ENCODE results near the gene FAM193B.
"Not testable (repeated sequence)": the region's sequence is repeated elsewhere in the genome, so short reads cannot be mapped to it uniquely, and the experiment has no call there.

FAM193B gene

GRCh38 chr5:177593511-177593910 is 39.1 kb upstream of the FAM193B start:
- peak overlapping the region; percentile 31 for H3K27ac Mint-ChIP-seq
- ATAC-seq (replicated peaks) (no peak), DNase-seq (no peak)
- H3K4me1 Mint-ChIP-seq = peaks cover 23 to 25% of the 10 kb centered on the region in 2 donors
- peak overlapping the region; percentile 76 to 85 for H3K4me3 Mint-ChIP-seq
- no peaks in the 10 kb centered on the region for H3K9me3 Mint-ChIP-seq
- peaks cover 4 to 9% of the 10 kb centered on the region in 2 donors for H3K27me3 Mint-ChIP-seq
- H3K36me3 Mint-ChIP-seq = peaks cover 23 to 40% of the 10 kb centered on the region in 2 donors

GRCh38 chr5:177592905-177593304 is 38.5 kb upstream of the FAM193B start:
- H3K27ac Mint-ChIP-seq = peak overlapping the region; percentile 99
- ATAC-seq (replicated peaks) (no peak), DNase-seq (no peak)
- peak overlapping the region; percentile 85 to 99 for H3K4me3 Mint-ChIP-seq
- H3K9me3 Mint-ChIP-seq = no peaks in the 10 kb centered on the region
- H3K36me3 Mint-ChIP-seq = peaks cover 23 to 39% of the 10 kb centered on the region in 2 donors
- peaks cover 4 to 9% of the 10 kb centered on the region in 2 donors for H3K27me3 Mint-ChIP-seq
- H3K4me1 Mint-ChIP-seq = peaks cover 19 to 20% of the 10 kb centered on the region in 2 donors

- Mint-ChIP-seq H3K27ac (peak within 1 kb of the TSS; percentile 99), H3K4me3 (peak within 1 kb of the TSS; percentile 85 to 99), H3K36me3 (peaks cover 20 to 36% of the 10 kb centered on the region in 2 donors), H3K4me1 (peaks cover 17 to 18% of the 10 kb centered on the region in 2 donors), H3K9me3 (no peaks in the 10 kb centered on the region), H3K27me3 (peaks cover 4 to 9% of the 10 kb centered on the region in 2 donors)
- ATAC-seq (replicated peaks) (peak; percentile 98 to 99), DNase-seq (peak; percentile 86)
Observed at GRCh38 chr5:177592010-177592834, 37.9 kb upstream of the FAM193B start, which contains the start of gene TMED9. TSS of gene TMED9 (plus strand) at chr5:177592203. CDS start at chr5:177592215, 12 bp downstream.

- ATAC-seq (replicated peaks) = no peak
- H3K27ac Mint-ChIP-seq = no peak overlapping the region
- H3K4me3 Mint-ChIP-seq = peak overlapping the region; percentile 85 to 99
- no peaks in the 10 kb centered on the region for H3K9me3 Mint-ChIP-seq
- H3K27me3 Mint-ChIP-seq = peaks cover 4 to 9% of the 10 kb centered on the region in 2 donors
- no peak for DNase-seq
- peaks cover 18 to 21% of the 10 kb centered on the region in 2 donors for H3K4me1 Mint-ChIP-seq
- peaks cover 18 to 33% of the 10 kb centered on the region in 2 donors for H3K36me3 Mint-ChIP-seq
Observed at GRCh38 chr5:177591690-177592009, 37.3 kb upstream of the FAM193B start.

GRCh38 chr5:177590406-177590805 is 36.0 kb upstream of the FAM193B start:
- Mint-ChIP-seq H3K27me3 (peaks cover 4 to 9% of the 10 kb centered on the region in 2 donors), H3K4me1 (peaks cover 15 to 26% of the 10 kb centered on the region in 2 donors), H3K4me3 (no peak overlapping the region), H3K27ac (no peak overlapping the region), H3K36me3 (peaks cover 8 to 20% of the 10 kb centered on the region in 2 donors), H3K9me3 (no peaks in the 10 kb centered on the region)
- ATAC-seq (replicated peaks) (no peak), DNase-seq (no peak)

GRCh38 chr5:177588413-177588909 is 34.1 kb upstream of the FAM193B start:
- no peak for ATAC-seq (replicated peaks)
- Mint-ChIP-seq H3K4me1 (peaks cover 10 to 20% of the 10 kb centered on the region in 2 donors), H3K27me3 (peaks cover 12 to 17% of the 10 kb centered on the region in 2 donors), H3K9me3 (no peaks in the 10 kb centered on the region), H3K27ac (peak overlapping the region; percentile 2), H3K4me3 (no peak overlapping the region), H3K36me3 (peaks cover 2 to 7% of the 10 kb centered on the region in 2 donors)
- no peak for DNase-seq

GRCh38 chr5:177578316-177578715 is 24.0 kb upstream of the FAM193B start:
- no peak for ATAC-seq (replicated peaks)
- Mint-ChIP-seq H3K4me3 (no peak overlapping the region), H3K9me3 (no peaks in the 10 kb centered on the region), H3K4me1 (no peaks in the 10 kb centered on the region), H3K36me3 (no peaks in the 10 kb centered on the region), H3K27ac (no peak overlapping the region), H3K27me3 (peaks cover 0 to 4% of the 10 kb centered on the region in 2 donors)
- no peak for DNase-seq

GRCh38 chr5:177576169-177576568 is 21.8 kb upstream of the FAM193B start:
- DNase-seq (no peak), ATAC-seq (replicated peaks) (no peak)
- H3K27me3 Mint-ChIP-seq = no peaks in the 10 kb centered on the region
- no peak overlapping the region for H3K4me3 Mint-ChIP-seq
- no peaks in the 10 kb centered on the region for H3K4me1 Mint-ChIP-seq
- no peak overlapping the region for H3K27ac Mint-ChIP-seq
- no peaks in the 10 kb centered on the region for H3K36me3 Mint-ChIP-seq
- H3K9me3 Mint-ChIP-seq = peaks cover 0 to 1% of the 10 kb centered on the region in 2 donors

- no peak for DNase-seq
- no peaks in the 10 kb centered on the region for H3K36me3 Mint-ChIP-seq
Observed at GRCh38 chr5:177575488-177575887, 21.1 kb upstream of the FAM193B start.

GRCh38 chr5:177569894-177570293 is 15.5 kb upstream of the FAM193B start:
- peaks cover 0 to 1% of the 10 kb centered on the region in 2 donors for H3K9me3 Mint-ChIP-seq
- no peaks in the 10 kb centered on the region for H3K4me1 Mint-ChIP-seq
- DNase-seq (no peak), ATAC-seq (replicated peaks) (no peak)
- H3K4me3 Mint-ChIP-seq = no peak overlapping the region
- no peaks in the 10 kb centered on the region for H3K36me3 Mint-ChIP-seq
- H3K27me3 Mint-ChIP-seq = peaks cover 20 to 21% of the 10 kb centered on the region in 2 donors
- no peak overlapping the region for H3K27ac Mint-ChIP-seq

More at GRCh38 chr5:177575488-177575887, 21.1 kb upstream of the FAM193B start:
- Mint-ChIP-seq H3K27me3 (no peaks in the 10 kb centered on the region), H3K27ac (no peak overlapping the region), H3K4me3 (no peak overlapping the region), H3K9me3 (peaks cover 0 to 1% of the 10 kb centered on the region in 2 donors), H3K4me1 (no peaks in the 10 kb centered on the region)
- ATAC-seq (replicated peaks) = no peak

GRCh38 chr5:177568326-177568725 is 14.0 kb upstream of the FAM193B start:
- no peak overlapping the region for H3K4me3 Mint-ChIP-seq
- ATAC-seq (replicated peaks) (no peak), DNase-seq (no peak)
- peak overlapping the region; percentile 20 for H3K27ac Mint-ChIP-seq
- no peaks in the 10 kb centered on the region for H3K4me1 Mint-ChIP-seq
- peaks cover 0 to 1% of the 10 kb centered on the region in 2 donors for H3K9me3 Mint-ChIP-seq
- H3K36me3 Mint-ChIP-seq = no peaks in the 10 kb centered on the region
- H3K27me3 Mint-ChIP-seq = peaks cover 21% of the 10 kb centered on the region in 2 donors

- Mint-ChIP-seq H3K27ac (no peak overlapping the region), H3K4me3 (no peak overlapping the region), H3K27me3 (peaks cover 21% of the 10 kb centered on the region in 2 donors), H3K36me3 (no peaks in the 10 kb centered on the region), H3K4me1 (no peaks in the 10 kb centered on the region), H3K9me3 (peaks cover 0 to 2% of the 10 kb centered on the region in 2 donors)
- ATAC-seq (replicated peaks) = no peak
- DNase-seq = no peak
Observed at GRCh38 chr5:177565046-177565445, 10.7 kb upstream of the FAM193B start.

- ATAC-seq (replicated peaks); DNase-seq; H3K4me3 Mint-ChIP-seq; H3K36me3 Mint-ChIP-seq; H3K27ac Mint-ChIP-seq; H3K27me3 Mint-ChIP-seq; H3K4me1 Mint-ChIP-seq; H3K9me3 Mint-ChIP-seq: not testable (repeated sequence)
Observed at GRCh38 chr5:177559446-177559941, 5.1 kb upstream of the FAM193B start.

GRCh38 chr5:177557796-177558195 is 3.4 kb upstream of the FAM193B start:
- Mint-ChIP-seq H3K4me3 (no peak overlapping the region), H3K36me3 (peaks cover 0 to 2% of the 10 kb centered on the region in 2 donors)

More at GRCh38 chr5:177557796-177558195, 3.4 kb upstream of the FAM193B start:
- no peak for ATAC-seq (replicated peaks)
- Mint-ChIP-seq H3K27ac (no peak overlapping the region), H3K4me1 (peaks cover 11 to 17% of the 10 kb centered on the region in 2 donors), H3K9me3 (peaks cover 0 to 2% of the 10 kb centered on the region in 2 donors), H3K27me3 (no peaks in the 10 kb centered on the region)
- no peak for DNase-seq
